ENCODE measurements around the gene NFYC.

NFYC gene

GRCh38 chr1:40748841-40749718 is 57.6 kb downstream of the NFYC start:
- TF ChIP-seq CTCF (IDR thresholded peaks at IDR 0.05; ENCODE audit: low read depth, low read length): no peak
- no peak overlapping the region for H3K4me3 ChIP-seq (ENCODE audit: low read depth, low read length)

DNA sequence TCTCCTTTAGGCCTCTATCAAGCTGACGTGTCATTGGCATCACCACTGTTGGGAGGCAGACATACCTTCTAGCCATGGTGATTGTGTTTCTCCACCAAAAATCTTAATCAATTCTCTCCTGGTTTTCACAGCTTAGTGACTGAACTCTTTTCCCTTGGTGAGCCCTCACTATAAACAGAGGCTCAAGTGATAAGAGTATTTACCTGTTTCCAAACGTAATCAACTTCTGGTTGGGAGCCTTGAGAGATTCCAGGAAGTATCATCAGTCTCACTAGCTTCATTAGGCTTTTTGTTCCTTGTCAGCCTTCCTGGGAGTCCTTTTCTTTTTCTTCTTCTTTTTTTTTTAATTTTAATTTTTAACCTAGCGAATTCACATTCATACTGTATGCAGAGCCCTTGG is 58.3 kb downstream of the NFYC start:
- H3K4me3 ChIP-seq (ENCODE audit: low read depth, low read length): no peak overlapping the region
- TF ChIP-seq CTCF (IDR thresholded peaks at IDR 0.05; ENCODE audit: low read depth, low read length): no peak

DNA sequence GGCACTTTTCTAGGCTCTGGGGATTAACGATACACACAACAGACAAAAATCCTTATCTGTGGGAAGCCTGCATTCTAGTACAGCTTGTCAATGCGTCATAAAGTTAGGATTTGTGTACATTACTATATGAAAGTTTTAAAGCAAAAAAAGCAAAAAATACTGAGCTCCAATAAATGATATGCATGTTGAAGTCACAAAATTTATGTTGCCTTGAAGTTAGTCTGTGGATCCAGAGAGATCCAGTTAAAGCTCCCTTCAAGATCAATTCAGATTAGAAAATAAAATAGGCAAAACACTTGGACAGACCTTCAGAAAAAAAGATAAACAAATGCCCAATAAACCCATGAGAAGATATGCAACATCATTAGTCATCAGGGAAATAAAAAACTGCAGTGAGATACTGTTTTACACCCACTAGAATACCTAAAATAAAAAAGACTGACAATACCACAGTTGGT is 59.0 kb downstream of the NFYC start:
- no peak overlapping the region for H3K4me3 ChIP-seq (ENCODE audit: low read depth, low read length)
- no peak for TF ChIP-seq CTCF (IDR thresholded peaks at IDR 0.05; ENCODE audit: low read depth, low read length)

DNA sequence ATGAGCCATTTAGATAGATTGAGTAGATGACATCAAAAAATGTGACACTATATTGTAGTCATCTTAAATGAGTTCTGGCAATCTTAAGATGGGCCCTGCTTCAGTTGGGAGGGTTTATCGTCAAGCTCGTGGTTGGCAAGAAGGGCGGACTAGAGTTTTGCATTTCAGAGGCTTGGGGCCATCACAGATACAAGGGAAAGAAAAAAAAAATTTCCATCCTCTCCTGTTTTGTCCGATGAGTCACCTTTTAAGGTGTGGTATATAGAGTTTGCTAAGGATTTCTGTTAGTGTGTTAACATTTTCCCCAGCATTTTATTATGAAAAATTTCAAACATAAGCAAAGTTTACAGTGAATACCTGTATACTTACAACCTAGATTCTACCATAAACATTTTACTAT is 60.3 kb downstream of the NFYC start:
- TF ChIP-seq CTCF (IDR thresholded peaks at IDR 0.05; ENCODE audit: low read depth, low read length): no peak
- no peak overlapping the region for H3K4me3 ChIP-seq (ENCODE audit: low read depth, low read length)

- no peak overlapping the region for H3K4me3 ChIP-seq (ENCODE audit: low read depth, low read length)
- no peak for TF ChIP-seq CTCF (IDR thresholded peaks at IDR 0.05; ENCODE audit: low read depth, low read length)
Observed at GRCh38 chr1:40753142-40753882, 61.8 kb downstream of the NFYC start.

- H3K4me3 ChIP-seq (ENCODE audit: low read depth, low read length): no peak overlapping the region
- TF ChIP-seq CTCF (IDR thresholded peaks at IDR 0.05; ENCODE audit: low read depth, low read length): no peak
Observed at GRCh38 chr1:40754201-40754600, 62.7 kb downstream of the NFYC start.

- no peak for TF ChIP-seq CTCF (IDR thresholded peaks at IDR 0.05; ENCODE audit: low read depth, low read length)
- H3K4me3 ChIP-seq (ENCODE audit: low read depth, low read length): no peak overlapping the region
Observed at GRCh38 chr1:40755067-40755466, 63.6 kb downstream of the NFYC start.

All from WI38 (cell line).